Measurements from ENCODE around the gene SHROOM3.

DNA sequence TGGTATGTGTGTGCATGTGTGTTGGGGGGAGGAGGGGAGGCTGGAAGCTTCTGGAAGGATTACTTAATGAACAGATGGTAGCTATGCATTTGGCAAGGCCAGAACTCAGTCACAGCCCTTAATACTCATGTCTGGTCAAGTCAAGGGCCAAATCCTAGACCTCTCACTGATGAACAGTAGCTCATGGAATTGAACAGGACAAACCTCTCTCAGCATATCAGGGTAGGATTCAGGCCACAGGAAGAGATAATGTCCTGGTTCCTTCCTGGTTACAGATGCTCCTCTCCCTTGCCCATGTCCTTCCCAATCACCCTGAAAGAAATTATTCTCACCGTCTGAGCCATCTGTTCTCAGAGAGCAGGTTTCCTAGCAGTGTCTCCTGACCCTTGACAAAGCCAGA, 297.2 kb downstream of the SHROOM3 start:
- TF ChIP-seq, protein P1, sequence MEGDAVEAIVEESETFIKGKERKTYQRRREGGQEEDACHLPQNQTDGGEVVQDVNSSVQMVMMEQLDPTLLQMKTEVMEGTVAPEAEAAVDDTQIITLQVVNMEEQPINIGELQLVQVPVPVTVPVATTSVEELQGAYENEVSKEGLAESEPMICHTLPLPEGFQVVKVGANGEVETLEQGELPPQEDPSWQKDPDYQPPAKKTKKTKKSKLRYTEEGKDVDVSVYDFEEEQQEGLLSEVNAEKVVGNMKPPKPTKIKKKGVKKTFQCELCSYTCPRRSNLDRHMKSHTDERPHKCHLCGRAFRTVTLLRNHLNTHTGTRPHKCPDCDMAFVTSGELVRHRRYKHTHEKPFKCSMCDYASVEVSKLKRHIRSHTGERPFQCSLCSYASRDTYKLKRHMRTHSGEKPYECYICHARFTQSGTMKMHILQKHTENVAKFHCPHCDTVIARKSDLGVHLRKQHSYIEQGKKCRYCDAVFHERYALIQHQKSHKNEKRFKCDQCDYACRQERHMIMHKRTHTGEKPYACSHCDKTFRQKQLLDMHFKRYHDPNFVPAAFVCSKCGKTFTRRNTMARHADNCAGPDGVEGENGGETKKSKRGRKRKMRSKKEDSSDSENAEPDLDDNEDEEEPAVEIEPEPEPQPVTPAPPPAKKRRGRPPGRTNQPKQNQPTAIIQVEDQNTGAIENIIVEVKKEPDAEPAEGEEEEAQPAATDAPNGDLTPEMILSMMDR (IDR thresholded peaks at IDR 0.05; ENCODE audit: low read depth, low read length), result no peak
- TF ChIP-seq MYC (IDR thresholded peaks at IDR 0.05; ENCODE audit: low read depth, low read length), result no peak

Measured in NB4 (cell line).